Neural cell (in vitro differentiated cells): Measurements from ENCODE around the gene GALNT10. TPM values are rescaled to one million over a fixed set of nuclear protein-coding genes. Genes with fewer than 3 reads are reported as not detected.

ENCODE experiments used
- H2AFZ ChIP-seq: fragments of 200-600, 300-800 bp; sonication (generic), shearing (Covaris generic); 2 replicates; pipeline ENCODE4 v1.6.0; 2014; ENCODE audit warnings: low read depth, mild to moderate bottlenecking, antibody characterized with exemption, low read length, moderate library complexity
- H3F3A ChIP-seq: fragments of 200-600 bp; shearing (Covaris generic); 2 replicates; pipeline ENCODE4 v1.6.1; 2016; ENCODE audit warnings: mild to moderate bottlenecking, moderate library complexity, mixed read lengths, antibody characterized with exemption, low read length; ENCODE audit not compliant: insufficient read depth, poor library complexity, severe bottlenecking
- H3K27ac ChIP-seq: fragments of 200-600, 300-800 bp; sonication (generic), shearing (Covaris generic); 2 replicates; pipeline ENCODE4 v1.5.1; 2014; ENCODE audit warnings: mild to moderate bottlenecking, low read length, moderate library complexity
- H3K27me3 ChIP-seq: fragments of 300-800, 200-600 bp; sonication (generic), shearing (Covaris generic); 2 replicates; pipeline ENCODE4 v1.6.0; 2014; ENCODE audit warnings: mild to moderate bottlenecking, low read depth, low read length, moderate library complexity; ENCODE audit not compliant: insufficient read depth
- H3K36me3 ChIP-seq: fragments of 300-800, 200-600 bp; sonication (generic), shearing (Covaris generic); 2 replicates; pipeline ENCODE4 v1.5.1; 2014; ENCODE audit warnings: mild to moderate bottlenecking, antibody characterized with exemption, low read length, moderate library complexity; ENCODE audit not compliant: insufficient read depth
- H3K4me2 ChIP-seq: fragments of 300-800, 200-600 bp; sonication (generic), shearing (Covaris generic); 2 replicates; pipeline ENCODE4 v1.6.0; 2014; ENCODE audit warnings: mild to moderate bottlenecking, low read length
- H3K4me3 ChIP-seq: fragments of 300-800, 200-600 bp; sonication (generic), shearing (Covaris generic); 2 replicates; pipeline ENCODE4 v1.5.1; 2014; ENCODE audit warnings: mild to moderate bottlenecking, low read length, moderate library complexity
- H3K79me2 ChIP-seq: fragments of 200-600 bp; shearing (Covaris generic); replicated peaks from 2 replicates; pipeline ENCODE4 v1.6.0; 2014; ENCODE audit warnings: mild to moderate bottlenecking, low read length, moderate library complexity; ENCODE audit not compliant: insufficient read depth
- H3K9ac ChIP-seq: fragments of 300-800, 200-600 bp; sonication (generic), shearing (Covaris generic); 2 replicates; pipeline ENCODE4 v1.6.1; 2016; ENCODE audit warnings: mild to moderate bottlenecking, low read length, mixed read lengths
- H3K9me2 ChIP-seq: fragments of 200-600 bp; shearing (Covaris generic); 2 replicates; pipeline ENCODE4 v1.6.1; 2016; ENCODE audit warnings: mild to moderate bottlenecking, low read length, mixed read lengths; ENCODE audit not compliant: insufficient read depth
- H3K9me3 ChIP-seq: fragments of 200-600, 300-800 bp; sonication (generic), shearing (Covaris generic); 2 replicates; pipeline ENCODE4 v1.6.1; 2016; ENCODE audit warnings: mild to moderate bottlenecking, mixed run types, low read length, moderate library complexity, mixed read lengths
- H4K20me1 ChIP-seq: fragments of 200-600 bp; shearing (Covaris generic); 2 replicates; pipeline ENCODE4 v1.6.1; 2016; ENCODE audit warnings: mild to moderate bottlenecking, mixed run types; ENCODE audit not compliant: insufficient read depth
- CTCF ChIP-seq: fragments of 450-650 bp; IDR thresholded peaks from 2 replicates; pipeline ENCODE4 v1.5.1; 2014; ENCODE audit warnings: antibody characterized with exemption, mild to moderate bottlenecking, moderate library complexity; ENCODE audit not compliant: poor library complexity, severe bottlenecking
- EP300 ChIP-seq: fragments of 450-650 bp; conservative IDR thresholded peaks from 2 replicates; pipeline ENCODE4 v1.6.1; 2014; ENCODE audit warnings: antibody characterized with exemption, mild to moderate bottlenecking, moderate library complexity; ENCODE audit not compliant: poor library complexity, severe bottlenecking
- EZH2 ChIP-seq: fragments of 200-600, 300-800 bp; shearing (Covaris generic), sonication (generic); IDR thresholded peaks from 2 replicates; pipeline ENCODE4 v1.6.1; 2014; ENCODE audit warnings: antibody characterized with exemption, low read length, borderline replicate concordance, mild to moderate bottlenecking; ENCODE audit not compliant: insufficient read depth, poor library complexity, severe bottlenecking
- MXI1 ChIP-seq: fragments of 450-650 bp; conservative IDR thresholded peaks from 2 replicates; pipeline ENCODE4 v1.6.1; 2014; ENCODE audit warnings: antibody characterized with exemption, mild to moderate bottlenecking; ENCODE audit not compliant: poor library complexity, severe bottlenecking
- POLR2AphosphoS5 ChIP-seq: IDR thresholded peaks from 2 replicates; pipeline ENCODE4 v1.6.1; 2012
- RAD21 ChIP-seq: fragments of 450-650 bp; conservative IDR thresholded peaks from 2 replicates; pipeline ENCODE4 v1.6.1; 2014; ENCODE audit warnings: antibody characterized with exemption, mild to moderate bottlenecking, moderate library complexity
- REST ChIP-seq: IDR thresholded peaks from 2 replicates; pipeline ENCODE4 v1.6.1; 2012; ENCODE audit warnings: borderline replicate concordance
- SMC3 ChIP-seq: fragments of 450-650 bp; conservative IDR thresholded peaks from 2 replicates; pipeline ENCODE4 v1.6.1; 2014; ENCODE audit warnings: antibody characterized with exemption, mild to moderate bottlenecking, moderate library complexity; ENCODE audit not compliant: poor library complexity
- TAF1 ChIP-seq: IDR thresholded peaks from 2 replicates; pipeline ENCODE4 v1.6.1; 2012; ENCODE audit warnings: low read depth
- polyA plus RNA-seq: library from polyadenylated mRNA; depleted of rRNA; stranded (reverse); fragments of >200 nt; gene quantifications from 2 replicates; pipeline ENCODE4 v1.2.3, GENCODE V29; 2014

The GALNT10 gene
- polyA plus RNA-seq, 1 donor from 2014 or later: 3.1 TPM

GRCh38 chr5:154258531-154259217 is 68.1 kb downstream of the GALNT10 start:
- no peaks in the 10 kb centered on the region for H3K27me3 ChIP-seq
- no peak overlapping the region for H2AFZ ChIP-seq
- no peak overlapping the region for H3K4me3 ChIP-seq
- no peak overlapping the region for H3K4me2 ChIP-seq
- no peaks in the 10 kb centered on the region for H3K36me3 ChIP-seq
- H3K27ac ChIP-seq: no peak overlapping the region
- no peaks in the 10 kb centered on the region for H4K20me1 ChIP-seq
- H3F3A ChIP-seq: no peaks in the 10 kb centered on the region
- TF ChIP-seq SMC3: no peak
- TF ChIP-seq EZH2: no peak
- no peak for TF ChIP-seq TAF1
- TF ChIP-seq POLR2AphosphoS5: no peak
- TF ChIP-seq REST: no peak
- TF ChIP-seq EP300: no peak
- TF ChIP-seq CTCF: no peak
- no peak for TF ChIP-seq RAD21
- no peak for TF ChIP-seq MXI1
- no peaks in the 10 kb centered on the region for H3K79me2 ChIP-seq
- H3K9ac ChIP-seq: no peak overlapping the region
- H3K9me3 ChIP-seq: no peaks in the 10 kb centered on the region
- H3K9me2 ChIP-seq: no peaks in the 10 kb centered on the region

GRCh38 chr5:154260224-154260927 is 69.8 kb downstream of the GALNT10 start:
- Histone ChIP-seq H3K27ac (no peak overlapping the region), H3K9me2 (no peaks in the 10 kb centered on the region), H3K4me2 (no peak overlapping the region), H3K4me3 (no peak overlapping the region), H3F3A (no peaks in the 10 kb centered on the region), H3K79me2 (no peaks in the 10 kb centered on the region), H4K20me1 (no peaks in the 10 kb centered on the region), H3K9me3 (no peaks in the 10 kb centered on the region), H2AFZ (no peak overlapping the region), H3K9ac (no peak overlapping the region), H3K27me3 (no peaks in the 10 kb centered on the region), H3K36me3 (no peaks in the 10 kb centered on the region)
- no peak for TF ChIP-seq REST
- TF ChIP-seq SMC3: no peak
- TF ChIP-seq TAF1: no peak
- no peak for TF ChIP-seq MXI1
- no peak for TF ChIP-seq CTCF
- TF ChIP-seq RAD21: no peak
- TF ChIP-seq EZH2: no peak
- TF ChIP-seq EP300: no peak
- no peak for TF ChIP-seq POLR2AphosphoS5
